ENCODE data around the gene KLHL30. TPM values are rescaled to one million over a fixed set of nuclear protein-coding genes. Genes with fewer than 3 reads are reported as not detected.

KLHL30 gene
- total and polyA plus RNA-seq, 2 experiments from 2014 or later: 0.07 TPM; not detected in 1

DNA sequence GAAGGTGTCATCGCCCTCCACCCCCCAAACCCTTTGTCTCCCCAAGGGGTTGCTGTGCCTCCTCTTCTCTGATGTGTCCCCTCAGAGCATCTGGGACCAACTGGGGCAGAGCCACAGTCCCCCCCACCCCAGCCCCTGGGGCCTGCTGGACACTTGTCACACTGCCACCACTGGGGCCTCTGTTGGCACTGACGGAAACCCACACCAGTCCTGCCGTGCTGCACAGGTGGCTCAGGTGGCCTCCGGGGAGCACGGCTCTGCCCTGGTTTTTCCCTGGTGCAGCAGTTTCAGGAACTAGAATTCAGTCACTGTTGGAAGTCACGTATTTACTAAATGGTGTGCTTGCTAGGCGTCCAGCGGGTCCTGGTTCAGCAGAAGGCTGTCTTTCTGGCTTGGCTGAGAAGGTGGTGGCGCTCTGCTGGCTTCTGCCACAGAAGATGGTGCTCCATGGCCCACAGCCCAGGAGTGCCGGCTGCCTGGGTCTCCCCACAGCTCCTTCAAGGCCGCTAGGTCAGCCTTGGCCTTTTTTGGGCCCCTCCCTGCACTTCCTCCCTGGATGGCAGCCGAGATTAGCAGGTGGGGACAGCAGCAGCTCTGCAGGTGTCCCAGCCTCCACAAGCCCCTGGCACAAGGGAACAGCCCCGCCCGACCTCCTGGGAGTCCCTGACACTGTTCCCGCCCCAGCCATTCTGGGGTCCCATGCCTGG lies 18.6 kb upstream of the KLHL30 start:
- TF ChIP-seq NANOG (IDR thresholded peaks at IDR 0.05; ENCODE audit: borderline replicate concordance) (no peak), POLR2AphosphoS5 (IDR thresholded peaks at IDR 0.05; ENCODE audit: low read depth) (no peak), ZNF331 (CRISPR knock-in tag; IDR thresholded peaks at IDR 0.05; ENCODE audit: low read depth) (no peak), JUNB (IDR thresholded peaks at IDR 0.05; ENCODE audit: unreplicated experiment) (no peak), EZH2 (IDR thresholded peaks at IDR 0.05; ENCODE audit: low read depth, unreplicated experiment) (no peak), STAT1 (IDR thresholded peaks at IDR 0.05; ENCODE audit: unreplicated experiment) (no peak), ZNF114 (CRISPR knock-in tag; IDR thresholded peaks at IDR 0.05) (no peak)

DNA sequence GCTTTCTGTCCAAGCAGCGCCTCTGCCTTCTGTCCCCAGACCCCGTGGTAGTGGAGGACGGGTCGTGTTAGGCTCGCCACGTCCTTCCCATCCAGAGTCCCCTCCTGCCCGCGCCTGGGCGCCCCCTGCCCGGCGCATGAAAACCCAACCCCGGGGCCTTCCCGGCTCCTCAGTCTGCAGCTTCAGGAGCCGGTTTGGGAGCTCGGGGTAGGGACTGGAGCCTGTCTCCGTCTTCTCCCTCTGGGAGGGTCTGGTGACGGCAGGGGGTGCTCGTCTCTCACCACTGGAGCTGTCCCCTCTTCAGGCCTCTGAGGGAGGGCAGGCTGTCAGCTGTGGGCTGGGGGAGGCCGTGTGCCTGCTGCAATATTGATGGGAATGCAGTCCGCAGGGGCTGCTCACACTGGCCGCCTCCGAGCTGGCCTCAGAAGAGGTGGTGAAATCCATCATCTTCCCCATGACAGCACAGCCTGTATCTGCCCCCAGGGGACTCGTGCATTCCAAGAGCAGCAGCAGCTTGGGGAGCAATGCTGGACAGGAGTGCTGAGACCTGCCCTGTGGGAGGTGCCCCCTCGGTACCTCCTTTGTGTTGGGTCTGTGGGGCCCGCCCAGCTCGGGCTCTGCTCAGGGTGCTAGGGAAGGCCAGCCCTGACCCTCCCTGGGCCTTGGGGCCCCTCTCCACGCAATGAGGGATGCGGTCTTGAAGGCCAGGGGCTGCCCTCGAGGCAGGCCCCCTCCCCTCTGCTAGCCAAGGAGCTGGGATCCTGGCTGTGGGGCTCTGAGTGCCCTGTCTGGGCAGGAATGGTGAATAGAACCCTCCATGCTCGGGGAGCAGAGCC lies 17.8 kb upstream of the KLHL30 start:
- Mint-ChIP-seq H3K4me3 (no peak overlapping the region), H3K36me3 (ENCODE audit: low read depth) (no peaks in the 10 kb centered on the region)
- DNase-seq (ENCODE audit: low spot score): peak; percentile 71

More for the DNA sequence above, 18.6 kb upstream of the KLHL30 start:
- H3K27ac Mint-ChIP-seq: no peak overlapping the region
- no peaks in the 10 kb centered on the region for H3K36me3 Mint-ChIP-seq (ENCODE audit: low read depth)
- no peaks in the 10 kb centered on the region for H3K4me1 Mint-ChIP-seq
- ATAC-seq (no peak; the same call in 2 of the 3 replicates), DNase-seq (ENCODE audit: low spot score) (no peak)
- Histone ChIP-seq H3K27me3 (ENCODE audit: insufficient read depth) (no peaks in the 10 kb centered on the region), H3K27ac (ENCODE audit: low read depth) (no peak overlapping the region), H3K9me2 (ENCODE audit: insufficient read depth) (no peaks in the 10 kb centered on the region), H2AFZ (peak overlapping the region; percentile 66; the same call in 1 of the 2 replicates), H3F3A (replicated peaks; ENCODE audit: low read depth) (no peaks in the 10 kb centered on the region), H3K4me3 (no peak overlapping the region), H4K20me1 (replicated peaks; ENCODE audit: insufficient read depth) (no peaks in the 10 kb centered on the region), H3K4me1 (ENCODE audit: insufficient read depth) (no peaks in the 10 kb centered on the region), H3K4me2 (0 out of 2 replicates have a peak overlapping the region, but pooled peaks have one; percentile 14), H3K79me2 (replicated peaks; ENCODE audit: insufficient read depth) (no peaks in the 10 kb centered on the region), H3K36me3 (ENCODE audit: insufficient read depth) (no peaks in the 10 kb centered on the region)
- 0 out of 3 replicates have a peak, but pooled peaks cover 4% of the 10 kb centered on the region for H3K9me3 Mint-ChIP-seq
- H3K4me3 Mint-ChIP-seq: no peak overlapping the region
- H3K27me3 Mint-ChIP-seq (ENCODE audit: insufficient read depth, low read depth, poor library complexity): peaks cover 12% of the 10 kb centered on the region

More for the DNA sequence above, 17.8 kb upstream of the KLHL30 start:
- Mint-ChIP-seq H3K27ac (no peak overlapping the region), H3K9me3 (0 out of 3 replicates have a peak, but pooled peaks cover 4% of the 10 kb centered on the region), H3K4me1 (no peaks in the 10 kb centered on the region), H3K27me3 (ENCODE audit: insufficient read depth, low read depth, poor library complexity) (peaks cover 11% of the 10 kb centered on the region)
- H3K4me2 ChIP-seq: 0 out of 2 replicates have a peak overlapping the region, but pooled peaks have one; percentile 14
- TF ChIP-seq, protein P1, sequence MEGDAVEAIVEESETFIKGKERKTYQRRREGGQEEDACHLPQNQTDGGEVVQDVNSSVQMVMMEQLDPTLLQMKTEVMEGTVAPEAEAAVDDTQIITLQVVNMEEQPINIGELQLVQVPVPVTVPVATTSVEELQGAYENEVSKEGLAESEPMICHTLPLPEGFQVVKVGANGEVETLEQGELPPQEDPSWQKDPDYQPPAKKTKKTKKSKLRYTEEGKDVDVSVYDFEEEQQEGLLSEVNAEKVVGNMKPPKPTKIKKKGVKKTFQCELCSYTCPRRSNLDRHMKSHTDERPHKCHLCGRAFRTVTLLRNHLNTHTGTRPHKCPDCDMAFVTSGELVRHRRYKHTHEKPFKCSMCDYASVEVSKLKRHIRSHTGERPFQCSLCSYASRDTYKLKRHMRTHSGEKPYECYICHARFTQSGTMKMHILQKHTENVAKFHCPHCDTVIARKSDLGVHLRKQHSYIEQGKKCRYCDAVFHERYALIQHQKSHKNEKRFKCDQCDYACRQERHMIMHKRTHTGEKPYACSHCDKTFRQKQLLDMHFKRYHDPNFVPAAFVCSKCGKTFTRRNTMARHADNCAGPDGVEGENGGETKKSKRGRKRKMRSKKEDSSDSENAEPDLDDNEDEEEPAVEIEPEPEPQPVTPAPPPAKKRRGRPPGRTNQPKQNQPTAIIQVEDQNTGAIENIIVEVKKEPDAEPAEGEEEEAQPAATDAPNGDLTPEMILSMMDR (conservative IDR thresholded peaks at IDR 0.05; ENCODE audit: low read depth in 2 of 2): peak in 1 of 2 experiments; percentile 52; a peak in 3 of 4 replicates
- no peak for TF ChIP-seq POLR2AphosphoS5 (IDR thresholded peaks at IDR 0.05; ENCODE audit: low read depth)
- peak overlapping the region; percentile 66; the same call in 1 of the 2 replicates for H2AFZ ChIP-seq
- no peaks in the 10 kb centered on the region for H3K36me3 ChIP-seq (ENCODE audit: insufficient read depth)
- peak; percentile 88 for ATAC-seq
- no peaks in the 10 kb centered on the region for H3K4me1 ChIP-seq (ENCODE audit: insufficient read depth)
- H3K4me3 ChIP-seq: no peak overlapping the region
- no peaks in the 10 kb centered on the region for H3K27me3 ChIP-seq (ENCODE audit: insufficient read depth)
- H3K27ac ChIP-seq (ENCODE audit: low read depth): no peak overlapping the region
- no peaks in the 10 kb centered on the region for H3K79me2 ChIP-seq (replicated peaks; ENCODE audit: insufficient read depth)
- no peaks in the 10 kb centered on the region for H4K20me1 ChIP-seq (replicated peaks; ENCODE audit: insufficient read depth)
- no peaks in the 10 kb centered on the region for H3K9me2 ChIP-seq (ENCODE audit: insufficient read depth)
- no peaks in the 10 kb centered on the region for H3F3A ChIP-seq (replicated peaks; ENCODE audit: low read depth)
